Stimulated activated CD8-positive, alpha-beta memory T cell treated with anti-CD3 and anti-CD28 coated beads, Interleukin-7, amount 100 ng/mL, for 48 hours (primary cell): Measurements from ENCODE around the gene ANAPC16.
"Not testable (repeated sequence)": the region's sequence is repeated elsewhere in the genome, so short reads cannot be mapped to it uniquely, and the experiment has no call there.

Source experiments
- DNase-seq, 2 donors: peaks; one replicate each; pipeline ENCODE4 v3.0.0-alpha.2; 2020; ENCODE audit warnings: low read depth in 1 of 2; ENCODE audit errors: extremely low read depth in 1 of 2

ANAPC16 gene

GRCh38 chr10:72215611-72216549 is at the start of gene ANAPC16, which contains the start of gene ASCC1:
Gene ANAPC16, plus strand, starts transcription at chr10:72216012. Its CDS starts 7,903 bp downstream, at chr10:72223915.
Gene ASCC1, minus strand, starts transcription at chr10:72216276. Its CDS starts 2,978 bp downstream, at chr10:72213298.
- peak; percentile 85 to 94 for DNase-seq

GRCh38 chr10:72167118-72167517 is 48.7 kb upstream of the ANAPC16 start:
- no peak for DNase-seq

GRCh38 chr10:72170263-72170662 is 45.5 kb upstream of the ANAPC16 start:
- no peak for DNase-seq

- no peak for DNase-seq
Observed at GRCh38 chr10:72170733-72171132, 45.1 kb upstream of the ANAPC16 start.

GRCh38 chr10:72171175-72171630 is 44.6 kb upstream of the ANAPC16 start:
- no peak for DNase-seq

- DNase-seq: no peak
Observed at GRCh38 chr10:72173262-72173618, 42.6 kb upstream of the ANAPC16 start.

GRCh38 chr10:72173619-72174296 is 42.1 kb upstream of the ANAPC16 start:
- no peak for DNase-seq

GRCh38 chr10:72174297-72174662 is 41.5 kb upstream of the ANAPC16 start:
- DNase-seq: no peak

- no peak for DNase-seq
Observed at GRCh38 chr10:72175149-72175548, 40.7 kb upstream of the ANAPC16 start.

- no peak for DNase-seq
Observed at GRCh38 chr10:72176701-72177100, 39.1 kb upstream of the ANAPC16 start.

GRCh38 chr10:72177454-72177853 is 38.4 kb upstream of the ANAPC16 start:
- DNase-seq: no peak

GRCh38 chr10:72184156-72184555 is 31.7 kb upstream of the ANAPC16 start:
- no peak for DNase-seq

- no peak for DNase-seq
Observed at GRCh38 chr10:72186258-72186981, 29.4 kb upstream of the ANAPC16 start.

- no peak for DNase-seq
Observed at GRCh38 chr10:72186982-72187330, 28.9 kb upstream of the ANAPC16 start.

GRCh38 chr10:72194949-72195348 is 20.9 kb upstream of the ANAPC16 start:
- no peak for DNase-seq

GRCh38 chr10:72200883-72201282 is 14.9 kb upstream of the ANAPC16 start:
- no peak for DNase-seq

- no peak for DNase-seq
Observed at GRCh38 chr10:72201293-72201692, 14.5 kb upstream of the ANAPC16 start.

- DNase-seq: no peak
Observed at GRCh38 chr10:72204296-72204695, 11.5 kb upstream of the ANAPC16 start.

GRCh38 chr10:72204724-72205123 is 11.1 kb upstream of the ANAPC16 start:
- DNase-seq: no peak

- no peak for DNase-seq
Observed at GRCh38 chr10:72206511-72207229, 9.1 kb upstream of the ANAPC16 start.

- DNase-seq: not testable (repeated sequence)
Observed at GRCh38 chr10:72208526-72208925, 7.3 kb upstream of the ANAPC16 start.
